Memory B cell (primary cell): ENCODE results near the gene PRKAR1B.

Experiments
- ATAC-seq: fragments of 150-1000 bp; cut with Tn5 transposase; 2 replicates; pipeline ENCODE4 v1.10.0; 2021; ENCODE audit warnings: low read depth, mild to moderate bottlenecking, moderate library complexity
- DNase-seq, 2 donors: peaks; one replicate each; pipeline ENCODE4 v3.0.0; 2022; ENCODE audit warnings: low spot score in 2 of 2
- H3K27ac Mint-ChIP-seq: one replicate; pipeline ENCODE4 v1.8.0; 2022; ENCODE audit warnings: mild to moderate bottlenecking, moderate library complexity, mixed read lengths
- H3K27me3 Mint-ChIP-seq: one replicate; pipeline ENCODE4 v1.8.0; 2022; ENCODE audit warnings: mixed read lengths
- H3K36me3 Mint-ChIP-seq: one replicate; pipeline ENCODE4 v1.8.0; 2022; ENCODE audit warnings: mild to moderate bottlenecking, mixed read lengths
- H3K4me1 Mint-ChIP-seq: one replicate; pipeline ENCODE4 v1.8.0; 2022; ENCODE audit warnings: mixed read lengths
- H3K4me3 Mint-ChIP-seq: one replicate; pipeline ENCODE4 v1.8.0; 2022; ENCODE audit warnings: mild to moderate bottlenecking, moderate library complexity, mixed read lengths
- H3K9me3 Mint-ChIP-seq: one replicate; pipeline ENCODE4 v1.8.0; 2022; ENCODE audit warnings: mixed read lengths

The PRKAR1B gene

GRCh38 chr7:504221-505111 lies 222.6 kb downstream of the PRKAR1B start:
- no peak for ATAC-seq
- H3K9me3 Mint-ChIP-seq = no peaks in the 10 kb centered on the region
- no peak overlapping the region for H3K27ac Mint-ChIP-seq
- H3K27me3 Mint-ChIP-seq = no peaks in the 10 kb centered on the region
- DNase-seq = no peak
- H3K4me1 Mint-ChIP-seq = no peaks in the 10 kb centered on the region
- H3K36me3 Mint-ChIP-seq = peaks cover 2% of the 10 kb centered on the region
- H3K4me3 Mint-ChIP-seq = no peak overlapping the region

- H3K4me1 Mint-ChIP-seq = no peaks in the 10 kb centered on the region
- no peak overlapping the region for H3K4me3 Mint-ChIP-seq
- peaks cover 2% of the 10 kb centered on the region for H3K36me3 Mint-ChIP-seq
Measured at GRCh38 chr7:503575-504111, 223.4 kb downstream of the PRKAR1B start.

GRCh38 chr7:502296-502695 lies 224.8 kb downstream of the PRKAR1B start:
- no peak for DNase-seq
- H3K4me1 Mint-ChIP-seq = no peaks in the 10 kb centered on the region
- peaks cover 1% of the 10 kb centered on the region for H3K9me3 Mint-ChIP-seq
- H3K36me3 Mint-ChIP-seq = peaks cover 2% of the 10 kb centered on the region
- H3K27ac Mint-ChIP-seq = no peak overlapping the region
- no peaks in the 10 kb centered on the region for H3K27me3 Mint-ChIP-seq
- ATAC-seq = no peak
- no peak overlapping the region for H3K4me3 Mint-ChIP-seq

More at GRCh38 chr7:503575-504111, 223.4 kb downstream of the PRKAR1B start:
- ATAC-seq = no peak
- Mint-ChIP-seq H3K27ac (no peak overlapping the region), H3K27me3 (no peaks in the 10 kb centered on the region), H3K9me3 (no peaks in the 10 kb centered on the region)
- DNase-seq = no peak

- H3K4me1 Mint-ChIP-seq = no peaks in the 10 kb centered on the region
- H3K27me3 Mint-ChIP-seq = no peaks in the 10 kb centered on the region
- no peak overlapping the region for H3K27ac Mint-ChIP-seq
- H3K36me3 Mint-ChIP-seq = peaks cover 2% of the 10 kb centered on the region
- H3K9me3 Mint-ChIP-seq = peaks cover 1% of the 10 kb centered on the region
- no peak overlapping the region for H3K4me3 Mint-ChIP-seq
- no peak for DNase-seq
- no peak for ATAC-seq
Measured at GRCh38 chr7:501526-501925, 225.6 kb downstream of the PRKAR1B start.

GRCh38 chr7:500521-501420 lies 226.3 kb downstream of the PRKAR1B start:
- Mint-ChIP-seq H3K4me1 (no peaks in the 10 kb centered on the region), H3K36me3 (peaks cover 2% of the 10 kb centered on the region), H3K4me3 (no peak overlapping the region), H3K27me3 (no peaks in the 10 kb centered on the region), H3K9me3 (peaks cover 1% of the 10 kb centered on the region), H3K27ac (no peak overlapping the region)
- DNase-seq (no peak), ATAC-seq (no peak)

- Mint-ChIP-seq H3K27ac (no peak overlapping the region), H3K4me3 (no peak overlapping the region), H3K27me3 (no peaks in the 10 kb centered on the region), H3K4me1 (no peaks in the 10 kb centered on the region), H3K9me3 (peaks cover 1% of the 10 kb centered on the region), H3K36me3 (peaks cover 2% of the 10 kb centered on the region)
- ATAC-seq (no peak), DNase-seq (no peak)
Measured at GRCh38 chr7:499853-500485, 227.1 kb downstream of the PRKAR1B start.
